Epithelial cell of prostate (primary cell): ENCODE measurements around the gene LTBP1.

Experiments used
- DNase-seq: peaks from one replicate; pipeline ENCODE4 v3.0.0-alpha.2; 2011; ENCODE audit warnings: low read depth, low spot score
- H3K27ac ChIP-seq: fragments of 450-650 bp; 2 replicates; pipeline ENCODE4 v1.5.1; 2017; ENCODE audit warnings: mild to moderate bottlenecking

LTBP1 gene

DNA sequence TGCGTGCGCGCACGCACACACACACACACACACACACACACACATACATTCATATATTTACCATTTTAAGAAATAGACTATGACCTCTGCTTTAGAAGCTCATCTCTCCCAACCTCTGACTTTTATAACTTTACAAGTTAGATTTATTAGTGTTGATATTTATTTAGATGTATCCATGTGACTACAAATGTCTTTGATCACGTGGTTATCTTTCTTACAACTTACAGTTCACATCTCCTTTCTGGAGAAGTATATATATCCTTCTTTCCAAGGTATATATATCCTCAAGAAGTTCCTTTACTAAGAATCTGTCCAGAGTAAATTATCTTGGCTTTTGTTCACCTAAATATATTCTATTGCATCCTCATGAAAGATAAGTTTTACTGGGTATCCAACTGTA, 16.3 kb upstream of the LTBP1 start:
- H3K27ac ChIP-seq = no peak overlapping the region
- DNase-seq = no peak

DNA sequence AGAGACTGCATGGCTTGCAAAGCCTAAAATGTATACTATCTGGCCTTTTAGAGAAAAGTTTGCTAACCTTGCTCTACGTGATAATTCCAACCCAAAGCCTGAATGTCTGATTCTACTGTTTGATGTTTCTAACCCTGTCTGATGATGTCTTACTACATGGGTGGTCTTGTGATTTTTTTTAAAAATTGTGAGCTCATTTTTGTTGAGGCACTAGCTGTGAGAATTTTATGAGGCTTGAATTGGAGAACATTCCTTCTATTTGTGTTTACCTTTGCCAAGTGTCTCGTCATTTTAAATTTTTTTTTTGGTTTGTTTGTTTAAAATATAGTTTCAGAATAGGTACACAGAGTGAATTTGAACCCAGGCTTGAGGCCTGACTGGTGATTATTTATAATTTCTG, 15.2 kb upstream of the LTBP1 start:
- DNase-seq = no peak
- no peak overlapping the region for H3K27ac ChIP-seq

DNA sequence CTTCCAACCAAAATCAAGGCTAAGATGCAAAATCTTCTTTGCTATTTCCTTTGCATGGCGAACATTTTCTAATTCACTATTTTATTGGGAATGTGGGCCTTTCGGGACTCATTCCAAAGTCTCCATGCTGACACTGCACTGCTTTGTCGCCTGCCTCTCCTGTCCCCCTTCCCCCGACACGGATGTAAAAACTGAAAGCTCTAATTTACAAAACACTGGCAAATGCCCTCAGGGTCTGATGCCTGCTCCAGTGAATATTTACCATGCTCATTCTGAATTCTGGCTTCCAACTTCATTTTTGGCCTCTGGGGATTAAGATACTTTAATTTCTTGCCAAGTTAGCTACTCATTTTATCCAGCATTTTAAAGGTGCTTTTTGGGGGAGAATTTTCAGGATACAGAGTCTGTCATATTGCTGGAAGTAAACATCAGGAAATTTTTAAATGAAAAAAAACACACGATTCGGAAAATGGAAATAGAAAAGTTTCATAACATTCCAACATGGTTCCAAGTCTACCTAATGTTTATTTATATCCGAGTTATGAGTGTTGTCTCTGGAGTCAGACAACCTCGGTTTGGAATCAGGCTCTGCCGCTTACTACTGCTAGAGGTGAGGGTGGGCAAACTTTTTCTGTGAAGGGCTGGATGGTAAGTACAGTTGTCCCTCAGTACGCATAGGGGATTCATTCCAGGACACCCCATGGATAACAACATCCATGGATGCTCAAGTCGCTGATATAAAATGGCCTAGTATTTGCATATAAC, 14.6 kb upstream of the LTBP1 start:
- no peak for DNase-seq
- H3K27ac ChIP-seq = no peak overlapping the region

DNA sequence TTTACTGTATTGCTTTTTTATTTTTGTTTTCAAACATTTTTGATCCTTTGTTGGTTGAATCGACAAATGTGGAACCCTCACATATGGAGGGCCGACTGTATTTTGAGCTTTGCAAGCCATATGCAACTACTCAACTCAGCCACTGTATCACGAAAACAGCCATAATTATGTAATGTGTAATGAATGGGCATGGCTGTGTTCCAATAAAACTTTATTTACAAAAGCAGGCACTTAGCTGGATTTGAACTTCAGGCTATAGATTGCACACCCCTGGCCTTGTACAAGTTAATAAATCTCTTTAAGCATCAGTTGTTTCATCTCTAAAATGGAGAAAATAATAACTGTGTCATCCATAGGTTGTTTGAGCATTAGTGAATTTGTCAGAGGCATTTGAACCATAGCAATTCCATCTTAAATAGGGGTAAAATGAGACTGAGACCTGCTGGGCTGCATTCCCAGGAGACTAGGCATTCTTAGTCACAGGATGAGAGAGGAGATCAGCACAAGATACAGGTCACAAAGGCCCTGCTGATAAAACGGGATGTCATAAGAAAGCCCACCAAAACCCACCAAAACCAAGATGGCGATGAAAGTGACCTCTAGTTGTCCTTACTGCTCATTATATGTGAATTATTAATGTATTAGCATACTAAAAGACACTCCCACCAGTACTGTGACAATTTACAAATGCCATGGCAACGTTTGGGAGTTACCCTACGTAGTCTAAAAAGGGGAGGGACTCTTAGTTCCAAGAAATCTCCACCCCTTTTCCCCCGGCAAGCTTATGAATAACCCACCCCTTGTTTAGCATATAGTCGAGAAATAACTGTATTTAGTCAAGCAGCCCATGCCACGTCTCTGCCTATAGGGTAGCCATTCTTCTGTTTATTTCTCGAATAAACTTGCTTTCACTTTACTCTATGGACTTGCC, 13.7 kb upstream of the LTBP1 start:
- H3K27ac ChIP-seq = no peak overlapping the region
- DNase-seq = no peak

DNA sequence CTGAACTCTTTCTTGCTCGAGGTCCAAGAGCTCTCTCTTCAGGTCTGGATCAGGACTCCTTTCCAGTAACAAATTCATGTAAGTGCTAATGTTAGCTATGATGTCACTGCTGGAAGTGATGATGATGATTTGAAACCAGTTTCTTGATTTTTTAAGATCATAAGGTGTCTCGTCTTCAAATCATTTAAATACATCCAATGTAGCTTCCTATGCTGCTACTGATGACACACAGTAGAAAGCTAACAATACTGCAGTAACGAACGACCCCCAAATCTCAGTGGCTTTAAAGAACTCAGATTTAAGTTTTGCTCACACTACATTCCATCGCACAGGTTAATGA, 13.0 kb upstream of the LTBP1 start:
- H3K27ac ChIP-seq = no peak overlapping the region
- DNase-seq = no peak

DNA sequence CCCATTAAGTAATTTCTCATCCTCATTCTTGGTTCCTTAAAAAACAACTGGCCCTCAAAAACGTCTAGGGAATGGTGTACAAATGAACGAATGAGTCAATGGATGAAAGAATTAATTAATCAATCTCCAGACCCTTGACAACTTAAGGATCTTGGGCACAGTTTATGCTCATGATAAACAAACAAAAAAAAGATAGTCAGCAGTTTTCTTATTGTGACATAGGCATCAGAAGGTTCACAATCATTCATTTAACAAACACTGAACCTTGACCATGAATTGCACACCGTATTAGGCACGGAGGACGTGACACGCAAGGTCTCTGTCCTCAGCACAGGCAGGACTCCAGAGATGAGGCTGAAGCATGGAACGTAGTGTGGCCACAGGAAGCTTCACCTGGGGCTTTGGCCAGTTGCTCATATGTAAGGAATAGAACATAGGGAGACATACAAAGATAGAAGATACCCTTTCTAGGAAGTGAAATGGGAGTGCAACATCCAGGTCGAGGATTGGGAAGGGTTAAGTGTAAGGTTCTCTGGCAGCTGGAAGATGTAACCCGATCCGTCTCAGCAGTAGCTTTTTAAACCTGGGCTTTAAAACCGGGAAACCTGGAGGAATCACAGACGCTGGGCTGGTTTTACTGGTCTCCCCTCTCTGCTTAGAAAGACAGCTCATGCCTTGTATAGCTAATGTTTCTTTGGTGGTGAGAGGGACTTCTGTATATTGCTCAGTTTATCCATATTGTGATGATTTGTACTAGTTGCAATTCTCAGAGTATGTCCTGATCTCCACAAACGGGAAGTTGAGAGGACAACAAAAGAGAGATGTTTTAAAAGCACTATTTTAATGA, 8.9 kb upstream of the LTBP1 start:
- H3K27ac ChIP-seq = no peak overlapping the region
- no peak for DNase-seq

DNA sequence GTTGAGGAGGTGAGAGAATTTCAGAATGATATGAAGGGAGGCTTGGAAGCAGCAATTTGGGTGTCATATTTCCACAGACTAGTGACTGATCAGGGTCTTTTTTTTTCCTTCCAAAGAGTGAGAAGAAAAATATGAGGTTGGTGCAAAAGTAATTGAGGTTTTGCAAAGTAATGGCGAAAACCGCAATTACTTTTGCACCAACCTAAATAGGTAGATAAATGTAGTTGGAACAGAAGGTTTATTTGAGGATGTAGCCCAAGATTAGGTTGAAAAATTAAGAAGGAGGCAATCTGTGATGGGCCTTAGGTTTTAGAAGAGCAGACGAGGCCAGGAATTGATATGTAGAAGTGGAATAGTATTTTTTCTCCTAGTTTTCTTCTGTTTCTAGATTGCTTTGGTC, 7.8 kb upstream of the LTBP1 start:
- no peak for DNase-seq
- no peak overlapping the region for H3K27ac ChIP-seq

DNA sequence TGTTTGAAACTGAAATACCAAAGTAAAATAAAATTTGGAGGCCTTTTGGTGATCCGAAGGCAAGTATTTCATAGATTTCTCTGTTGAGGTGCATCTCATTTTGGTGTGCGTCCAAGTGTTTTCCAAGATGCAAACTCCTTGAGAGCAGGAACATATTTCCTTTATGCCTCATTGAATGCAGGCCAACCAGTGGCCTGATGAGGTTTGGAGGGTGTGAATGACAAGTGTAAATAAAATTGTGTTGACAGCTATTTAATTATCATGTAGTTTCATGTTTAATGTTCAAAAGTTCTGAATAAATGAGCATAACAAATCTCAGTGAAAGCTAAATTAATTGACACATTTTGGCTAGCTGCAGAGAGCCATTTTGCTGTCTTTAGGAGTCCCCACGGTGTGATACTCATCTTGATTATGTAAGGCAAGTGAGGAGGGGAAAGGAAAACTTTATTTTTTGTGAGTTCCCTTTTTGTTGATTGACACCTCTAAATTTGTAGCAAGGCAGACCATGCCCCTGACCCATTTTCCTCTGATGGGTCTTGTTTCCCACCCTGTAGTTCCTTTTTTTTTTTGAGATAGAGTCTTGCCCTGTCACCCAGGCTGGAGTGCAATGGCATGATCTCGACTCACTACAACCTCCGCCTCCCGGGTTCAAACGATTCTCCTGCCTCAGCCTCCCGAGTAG, 6.3 kb upstream of the LTBP1 start:
- DNase-seq = no peak
- H3K27ac ChIP-seq = no peak overlapping the region

DNA sequence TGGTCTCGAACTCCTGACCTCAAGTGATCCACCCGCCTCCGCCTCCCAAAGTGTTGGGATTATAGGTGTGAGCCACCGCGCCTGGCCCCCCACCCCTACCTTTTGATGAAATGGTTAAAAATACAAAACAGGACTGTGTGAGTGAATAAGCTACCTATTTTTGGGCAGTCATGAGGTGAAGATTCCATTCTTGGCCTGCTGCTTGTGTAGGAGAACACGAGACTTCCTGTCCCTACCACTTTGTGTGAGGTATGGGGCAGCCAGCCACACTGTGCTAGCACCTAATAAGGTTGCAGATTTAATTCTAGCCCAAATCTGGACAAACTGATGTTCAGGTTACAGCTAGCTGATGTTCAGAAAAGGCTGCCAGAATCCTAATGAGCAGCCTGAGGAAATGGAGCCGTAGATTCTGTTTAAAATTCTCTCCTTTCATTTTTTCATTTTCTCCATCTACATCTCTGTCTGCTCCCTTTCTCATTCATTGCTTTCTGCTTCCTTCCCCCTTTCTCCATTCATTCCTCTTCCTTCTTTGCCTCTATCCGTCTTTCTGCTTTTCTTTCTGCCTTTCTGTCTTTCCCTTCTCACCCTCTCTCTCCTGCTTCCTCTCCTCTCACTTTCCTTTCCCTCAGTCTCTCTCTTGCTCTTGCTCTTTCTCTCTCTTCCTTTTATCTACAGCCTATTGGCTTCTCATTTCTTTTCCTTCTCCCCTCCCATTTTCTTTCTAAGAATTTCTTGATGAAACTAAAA, 4.6 kb upstream of the LTBP1 start:
- H3K27ac ChIP-seq = no peak overlapping the region
- DNase-seq = no peak

DNA sequence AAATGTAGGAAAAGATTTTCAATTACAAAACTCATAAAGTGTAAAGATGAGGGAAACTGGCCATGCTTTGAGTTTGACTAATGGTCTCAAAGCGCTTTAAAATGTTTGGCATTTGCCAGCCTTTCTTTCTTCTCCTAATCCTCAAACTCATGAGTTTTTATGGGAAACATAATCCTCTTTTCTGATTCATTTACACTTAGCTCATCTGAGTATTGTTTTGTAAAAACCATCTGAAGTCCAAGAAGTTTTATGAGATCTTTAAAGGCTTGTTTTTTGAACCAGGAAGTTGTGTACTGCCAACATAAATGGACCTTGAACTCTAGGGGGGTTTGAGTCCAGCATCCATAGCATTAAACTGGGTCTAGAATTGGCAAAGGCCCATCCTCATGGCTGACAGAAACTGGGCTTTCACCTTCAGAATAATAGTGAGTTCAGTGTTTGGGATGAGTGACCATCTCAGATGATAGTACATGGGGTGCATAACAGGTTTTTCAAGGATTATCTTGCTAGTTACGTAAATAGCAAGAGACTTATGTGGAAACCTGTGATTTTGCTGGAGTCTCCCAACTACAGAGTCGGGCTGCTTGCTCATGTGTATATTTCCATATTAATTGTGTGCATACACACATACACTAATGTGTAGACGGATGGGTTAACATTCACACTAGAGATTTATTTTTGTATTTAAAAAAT, 3.8 kb upstream of the LTBP1 start:
- no peak for DNase-seq
- no peak overlapping the region for H3K27ac ChIP-seq

DNA sequence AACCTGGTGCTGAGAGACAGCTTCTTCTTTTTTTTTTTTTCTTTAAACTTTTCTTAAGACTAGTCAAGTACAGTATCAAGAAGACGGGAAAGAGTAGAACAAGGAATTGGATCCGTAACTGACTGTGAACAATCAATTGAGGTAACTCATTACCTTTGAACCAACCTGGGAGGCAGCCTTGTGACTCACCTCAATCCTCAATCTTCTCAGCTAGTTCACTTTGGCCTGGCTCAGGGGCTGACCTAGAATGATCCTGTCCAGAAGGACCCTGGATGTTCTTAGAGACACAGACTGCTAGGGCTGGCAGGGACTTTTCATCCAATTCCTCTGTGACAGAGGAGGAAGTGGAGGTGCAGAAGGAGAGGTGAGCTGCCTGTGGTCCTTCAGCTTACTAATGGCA, 1.5 kb upstream of the LTBP1 start:
- no peak for DNase-seq
- H3K27ac ChIP-seq = no peak overlapping the region

DNA sequence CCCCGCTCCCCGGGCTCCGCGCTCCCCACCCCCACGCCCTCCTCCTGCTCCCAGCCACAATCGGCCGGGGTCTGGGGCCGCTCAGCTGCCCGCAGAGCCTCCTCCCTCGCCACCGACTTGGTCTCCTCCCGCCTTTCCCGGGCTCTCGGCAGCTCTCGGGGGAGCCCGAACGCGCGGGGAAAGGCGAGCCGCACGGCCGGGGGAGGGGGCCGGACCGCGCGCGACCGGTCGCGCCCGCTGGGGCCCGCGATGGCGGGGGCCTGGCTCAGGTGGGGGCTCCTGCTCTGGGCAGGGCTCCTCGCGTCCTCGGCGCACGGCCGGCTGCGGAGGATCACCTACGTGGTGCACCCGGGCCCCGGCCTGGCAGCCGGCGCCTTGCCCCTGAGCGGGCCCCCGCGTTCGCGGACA, 327 bp downstream of the LTBP1 start:
- DNase-seq = no peak
- H3K27ac ChIP-seq = no peak overlapping the region

DNA sequence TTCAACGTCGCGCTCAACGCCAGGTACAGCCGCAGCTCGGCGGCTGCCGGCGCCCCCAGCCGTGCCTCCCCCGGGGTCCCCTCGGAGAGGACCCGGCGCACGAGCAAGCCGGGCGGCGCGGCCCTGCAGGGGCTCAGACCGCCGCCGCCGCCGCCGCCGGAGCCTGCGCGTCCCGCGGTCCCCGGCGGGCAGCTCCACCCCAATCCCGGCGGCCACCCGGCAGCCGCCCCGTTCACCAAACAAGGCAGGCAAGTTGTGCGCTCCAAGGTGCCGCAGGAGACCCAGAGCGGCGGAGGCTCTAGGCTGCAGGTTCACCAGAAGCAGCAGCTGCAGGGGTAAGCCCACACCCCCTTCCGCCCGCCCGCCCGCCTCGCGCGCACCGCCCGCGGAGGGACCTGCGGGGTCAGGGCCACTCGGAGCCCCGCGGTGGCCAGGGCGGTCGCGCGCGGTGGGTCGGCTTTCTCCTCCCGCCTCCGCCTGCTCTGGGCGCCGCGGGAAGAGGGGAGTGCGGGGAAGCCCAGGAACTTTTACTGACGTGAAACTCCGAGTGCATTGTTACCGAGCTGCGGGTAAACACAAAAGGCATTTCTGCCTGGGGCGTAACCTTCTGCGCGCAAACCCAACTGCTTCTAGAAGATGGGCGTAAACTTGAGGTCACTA, 861 bp downstream of the LTBP1 start:
- H3K27ac ChIP-seq = no peak overlapping the region
- DNase-seq = no peak

DNA sequence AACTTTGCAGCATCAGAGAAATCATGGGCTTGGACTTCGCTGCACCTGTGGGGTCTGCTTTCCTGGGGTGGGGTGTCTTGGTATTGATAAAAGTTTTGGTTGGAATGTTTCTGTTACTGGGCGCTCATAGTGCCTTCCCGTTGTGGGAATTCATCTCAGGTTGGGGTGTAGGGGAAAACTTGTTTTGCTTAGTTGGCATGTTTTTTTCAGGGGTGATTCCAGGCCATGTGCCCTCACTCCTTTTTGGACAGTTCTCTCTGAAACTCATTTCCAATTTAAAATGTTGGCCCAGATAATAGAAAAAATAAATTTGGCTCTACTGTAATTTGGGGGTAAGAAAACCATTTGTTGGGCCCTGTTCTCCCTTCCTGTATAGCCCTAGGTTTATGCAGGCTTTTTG, 1.5 kb downstream of the LTBP1 start:
- H3K27ac ChIP-seq = no peak overlapping the region
- DNase-seq = no peak

DNA sequence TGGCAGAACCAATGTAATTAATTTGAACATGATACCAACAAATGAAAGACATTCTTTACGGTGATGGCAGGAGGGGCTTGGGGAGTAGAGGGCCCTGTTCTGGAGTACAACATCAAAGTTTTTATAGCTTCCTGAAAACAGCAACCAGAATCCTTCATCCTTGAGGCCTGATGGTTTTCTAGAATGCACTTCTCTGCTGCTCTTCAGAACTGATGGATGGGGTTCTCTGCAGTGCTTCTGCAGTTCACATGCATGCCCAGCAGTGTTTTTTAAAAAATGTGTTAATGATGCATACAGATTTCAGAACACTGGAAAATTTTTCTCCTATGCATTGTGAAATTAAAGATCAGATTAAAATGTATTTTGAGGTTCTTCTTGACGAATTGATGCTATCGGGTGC, 2.5 kb downstream of the LTBP1 start:
- DNase-seq = no peak
- no peak overlapping the region for H3K27ac ChIP-seq

DNA sequence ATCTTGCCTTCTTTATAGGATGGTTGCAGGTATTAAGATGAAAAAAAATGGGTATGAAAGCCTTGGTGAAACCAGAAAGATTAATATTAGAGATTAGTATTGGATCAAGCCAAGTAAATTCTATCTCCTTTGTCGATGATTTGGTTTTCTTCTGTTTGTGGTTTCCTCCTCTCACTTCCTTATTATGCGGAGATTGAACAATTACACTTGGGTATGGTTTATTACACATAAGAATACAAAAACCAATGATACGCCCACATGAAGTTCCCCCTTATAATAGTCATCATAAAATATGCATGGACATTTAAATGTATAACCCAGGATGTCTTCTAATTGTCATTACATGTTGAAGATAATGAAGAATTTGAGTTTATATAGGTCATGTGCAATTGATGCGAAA, 4.9 kb downstream of the LTBP1 start:
- no peak for DNase-seq
- no peak overlapping the region for H3K27ac ChIP-seq

DNA sequence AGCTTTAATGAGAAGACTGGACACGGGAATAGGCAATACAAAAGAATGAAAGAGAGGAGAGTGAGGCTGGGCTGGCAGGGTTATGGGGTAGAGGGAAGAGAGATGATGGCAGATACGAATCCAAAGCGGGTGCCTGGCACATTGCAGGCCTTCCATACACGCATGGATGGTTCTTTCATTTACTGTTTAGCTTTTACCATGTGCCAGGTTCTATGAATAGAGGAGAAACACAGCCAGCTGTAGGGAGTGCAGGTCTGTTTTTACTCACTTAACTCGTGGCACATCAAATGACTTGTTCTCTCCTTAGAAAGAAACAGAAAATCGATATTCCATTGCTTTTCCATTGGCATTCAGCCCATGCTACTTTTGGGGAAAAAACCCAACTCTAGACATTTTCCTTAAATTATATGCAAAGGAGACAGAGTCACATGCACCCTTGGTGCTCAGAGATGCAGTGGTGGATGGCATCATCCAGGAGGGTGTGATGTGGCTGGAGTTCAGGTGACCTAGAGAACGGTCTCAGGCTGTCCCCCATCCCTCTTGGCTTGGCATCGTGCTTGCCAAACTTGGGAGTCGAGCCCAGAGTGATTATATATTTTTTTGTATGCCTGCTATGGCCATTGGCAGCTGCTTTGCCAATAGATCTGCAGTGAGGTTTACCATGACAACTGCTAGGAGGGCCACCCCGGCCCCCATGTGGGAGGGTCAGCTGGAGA, 6.2 kb downstream of the LTBP1 start:
- H3K27ac ChIP-seq = no peak overlapping the region
- DNase-seq = no peak

DNA sequence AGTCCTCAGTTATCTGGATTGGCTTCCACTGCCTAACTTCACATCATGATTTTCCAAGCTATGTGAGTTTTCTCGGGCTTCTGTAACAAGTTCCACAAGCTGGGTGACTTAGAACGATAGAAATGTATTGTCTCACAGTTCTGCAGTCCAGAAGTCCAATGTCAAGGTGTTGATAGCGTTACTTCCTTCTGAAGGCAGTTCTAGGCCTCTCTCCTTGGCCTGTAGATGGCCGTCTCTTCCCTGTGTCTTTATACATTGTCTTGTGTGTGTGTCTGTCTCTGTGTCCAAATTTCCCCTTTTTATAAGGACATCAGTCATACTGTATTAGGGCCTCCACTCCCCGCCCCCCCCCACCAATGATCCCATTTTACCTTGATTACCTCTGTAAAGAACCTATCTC, 7.5 kb downstream of the LTBP1 start:
- DNase-seq = no peak
- H3K27ac ChIP-seq = no peak overlapping the region
